AG04449 (cell line): ENCODE data around the gene BAIAP2L1.
A peak's percentile ranks its signal among the peaks of the same experiment; 100 is the strongest.

Experiments
- CTCF ChIA-PET: fragments of 350-600 bp; formaldehyde crosslinking; extraction: SDS; loops from one replicate; lab custom pipeline; 2021; ENCODE audit warnings: antibody characterized with exemption; lab: Yijun Ruan, JAX
- POLR2A ChIA-PET: fragments of 400-600, 350-600 bp; formaldehyde crosslinking; extraction: SDS; loops from one replicate; lab custom pipeline; 2020; ENCODE audit warnings: antibody characterized with exemption, inconsistent platforms; lab: Yijun Ruan, JAX
- DNase-seq: peaks from one replicate; pipeline ENCODE4 v3.0.0-alpha.2; 2010; ENCODE audit warnings: low read depth, low spot score
- H3K4me3 ChIP-seq: 2 replicates; pipeline ENCODE4 v1.5.1; 2011; ENCODE audit warnings: low read depth, mild to moderate bottlenecking, control low read depth, low read length
- TF ChIP-seq, protein P1 (sequence below): IDR thresholded peaks from one replicate; pipeline ENCODE4 v1.5.1; 2011; ENCODE audit warnings: mild to moderate bottlenecking, moderate library complexity, low read length, control low read depth, inconsistent platforms; ENCODE audit not compliant: insufficient read depth; ENCODE audit errors: missing control alignments

Gene BAIAP2L1

DNA sequence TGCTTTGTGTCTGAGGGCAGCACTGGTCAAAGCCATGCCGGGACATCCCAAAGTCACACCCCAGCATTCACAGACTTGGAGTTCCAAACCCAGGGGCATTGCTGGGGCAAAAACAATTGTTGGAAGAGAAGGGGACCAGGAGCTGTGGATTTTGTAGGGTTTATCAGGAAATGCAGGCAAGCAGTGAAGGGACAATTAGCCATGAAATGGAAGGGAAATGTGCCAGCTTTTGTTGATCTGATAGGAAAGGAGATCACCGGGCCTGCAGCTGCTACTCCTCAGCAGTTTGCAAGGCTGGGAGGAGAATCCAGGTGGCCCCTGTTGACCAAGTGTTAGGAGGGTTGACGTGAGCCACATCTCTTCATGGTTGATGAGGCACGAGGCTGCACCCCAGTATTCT is 122.0 kb downstream of the BAIAP2L1 start:
- POLR2A ChIA-PET, result no interaction called here
- no peak for DNase-seq
- H3K4me3 ChIP-seq, result no peak overlapping the region
- CTCF ChIA-PET, result no interaction called here
- TF ChIP-seq, protein P1, sequence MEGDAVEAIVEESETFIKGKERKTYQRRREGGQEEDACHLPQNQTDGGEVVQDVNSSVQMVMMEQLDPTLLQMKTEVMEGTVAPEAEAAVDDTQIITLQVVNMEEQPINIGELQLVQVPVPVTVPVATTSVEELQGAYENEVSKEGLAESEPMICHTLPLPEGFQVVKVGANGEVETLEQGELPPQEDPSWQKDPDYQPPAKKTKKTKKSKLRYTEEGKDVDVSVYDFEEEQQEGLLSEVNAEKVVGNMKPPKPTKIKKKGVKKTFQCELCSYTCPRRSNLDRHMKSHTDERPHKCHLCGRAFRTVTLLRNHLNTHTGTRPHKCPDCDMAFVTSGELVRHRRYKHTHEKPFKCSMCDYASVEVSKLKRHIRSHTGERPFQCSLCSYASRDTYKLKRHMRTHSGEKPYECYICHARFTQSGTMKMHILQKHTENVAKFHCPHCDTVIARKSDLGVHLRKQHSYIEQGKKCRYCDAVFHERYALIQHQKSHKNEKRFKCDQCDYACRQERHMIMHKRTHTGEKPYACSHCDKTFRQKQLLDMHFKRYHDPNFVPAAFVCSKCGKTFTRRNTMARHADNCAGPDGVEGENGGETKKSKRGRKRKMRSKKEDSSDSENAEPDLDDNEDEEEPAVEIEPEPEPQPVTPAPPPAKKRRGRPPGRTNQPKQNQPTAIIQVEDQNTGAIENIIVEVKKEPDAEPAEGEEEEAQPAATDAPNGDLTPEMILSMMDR, result no peak

DNA sequence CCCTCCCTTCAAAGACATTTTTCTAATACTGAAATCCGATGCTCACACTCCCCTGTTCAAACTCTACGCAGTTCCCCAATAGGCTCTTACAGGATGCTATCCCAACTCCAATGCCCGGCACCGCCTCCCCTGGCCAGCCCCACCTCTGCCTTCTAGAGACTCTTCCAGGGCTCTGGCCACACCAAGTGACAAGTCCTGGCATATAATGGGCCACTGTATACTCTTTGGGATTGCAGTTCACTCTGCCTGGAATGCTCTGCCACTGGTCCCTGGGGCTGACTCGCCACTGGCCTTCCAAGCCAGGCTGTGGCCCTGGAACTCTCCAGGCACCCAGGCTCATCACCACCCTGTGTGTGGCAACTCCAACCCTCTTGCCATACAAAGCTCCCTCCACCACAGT is 122.5 kb downstream of the BAIAP2L1 start:
- DNase-seq, result no peak
- ChIA-PET POLR2A (no interaction called here), CTCF (no interaction called here)
- H3K4me3 ChIP-seq, result no peak overlapping the region
- TF ChIP-seq, protein P1, result no peak

DNA sequence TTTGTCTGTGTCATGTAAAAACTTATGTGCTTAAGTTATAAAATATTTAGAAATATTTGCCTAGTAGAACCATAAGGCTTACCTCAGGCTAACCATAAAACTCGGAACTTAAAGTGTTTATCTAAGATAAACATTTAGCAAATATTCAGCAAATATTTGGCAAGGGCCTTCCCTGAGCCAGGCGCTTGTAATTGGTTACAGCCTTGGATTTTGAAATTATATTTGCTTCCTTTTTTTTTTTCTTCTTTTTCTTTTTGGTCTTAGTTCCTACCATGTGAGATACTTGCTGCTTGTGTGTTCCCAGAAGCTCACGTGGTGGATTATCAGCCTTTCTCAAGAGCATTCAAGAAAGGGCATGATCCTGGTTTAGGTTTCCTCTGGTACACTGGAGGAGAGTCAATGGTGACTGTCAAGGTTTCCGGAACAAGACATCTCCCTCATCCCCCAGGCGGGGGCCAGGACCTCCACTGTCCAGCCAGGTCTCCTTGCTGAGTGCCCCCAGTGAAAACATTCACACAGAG is 124.6 kb downstream of the BAIAP2L1 start:
- POLR2A ChIA-PET, result no interaction called here
- CTCF ChIA-PET, result no interaction called here
- no peak for DNase-seq
- no peak overlapping the region for H3K4me3 ChIP-seq
- TF ChIP-seq, protein P1, result no peak

DNA sequence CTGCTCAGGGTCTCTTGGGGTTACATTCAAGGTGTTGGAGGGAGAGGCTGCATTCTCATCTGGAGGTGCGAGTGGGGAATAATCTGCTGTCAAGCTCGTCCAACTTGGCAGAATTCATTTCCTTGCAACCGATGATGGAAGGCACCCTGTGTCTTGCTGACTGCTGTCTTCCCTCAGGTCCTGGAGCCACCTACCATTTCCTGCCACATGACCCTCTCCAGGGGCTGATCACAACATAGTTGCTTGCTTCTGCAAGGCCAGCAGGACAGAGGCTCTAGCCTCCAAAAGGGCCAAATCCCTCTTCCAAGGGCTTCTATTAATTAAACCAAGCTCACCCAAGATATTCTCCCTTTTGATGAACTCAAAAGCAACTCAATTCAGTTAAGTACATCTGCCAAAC is 133.6 kb downstream of the BAIAP2L1 start:
- DNase-seq, result no peak
- H3K4me3 ChIP-seq, result no peak overlapping the region
- TF ChIP-seq, protein P1, result no peak
- POLR2A ChIA-PET, result no interaction called here
- CTCF ChIA-PET, result interaction anchor here (0.6 to 2.4 kb wide), 7 partner anchors 9 to 574 kb away, joined by 3 to 13 read pairs (median 4); partner anchors contain the start of gene BAIAP2L1

DNA sequence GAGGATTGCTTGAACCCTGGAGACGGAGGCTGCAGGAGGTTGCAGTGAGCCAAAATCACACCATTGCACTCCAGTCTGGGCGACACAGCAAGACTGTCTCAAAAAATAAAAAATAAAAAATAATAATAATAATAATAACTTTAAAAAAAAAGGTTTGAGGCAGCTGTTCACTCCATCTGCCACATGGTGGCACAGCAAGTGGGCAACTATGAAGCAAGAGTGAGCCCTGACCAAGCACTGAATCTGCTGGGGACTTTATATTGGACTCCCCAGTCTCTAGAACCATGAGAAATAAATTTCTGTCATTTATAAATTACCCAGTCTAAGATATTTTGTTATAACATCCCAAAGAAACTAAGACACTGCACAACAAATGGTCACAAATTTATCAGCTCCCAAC is 134.1 kb downstream of the BAIAP2L1 start:
- POLR2A ChIA-PET, result no interaction called here
- DNase-seq, result no peak
- CTCF ChIA-PET, result interaction anchor here (0.9 to 2.4 kb wide), 7 partner anchors 9 to 574 kb away, joined by 3 to 13 read pairs (median 4); partner anchors contain the start of gene BAIAP2L1
- no peak overlapping the region for H3K4me3 ChIP-seq
- TF ChIP-seq, protein P1, result peak; percentile 4

DNA sequence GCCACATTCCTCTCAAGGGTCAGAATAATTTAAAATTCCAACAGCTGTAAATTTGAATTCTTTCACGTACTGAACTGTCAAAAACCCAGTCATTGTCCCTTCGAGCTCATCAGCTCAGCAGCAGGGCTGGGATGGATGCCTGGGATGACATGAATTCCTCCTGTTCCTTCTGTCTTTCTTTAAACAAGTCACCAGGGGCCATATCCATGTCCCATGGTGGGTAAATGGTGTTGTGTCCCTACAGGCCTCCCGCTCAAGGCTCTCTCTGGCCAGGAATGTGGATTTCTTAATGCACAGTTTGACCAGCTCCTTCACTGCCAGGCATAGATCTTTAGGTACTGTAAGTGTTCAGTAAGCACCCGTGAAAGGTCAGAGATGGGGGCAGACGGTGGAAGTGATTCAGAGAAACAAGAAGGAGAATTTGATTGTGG is 135.0 kb downstream of the BAIAP2L1 start:
- H3K4me3 ChIP-seq, result no peak overlapping the region
- CTCF ChIA-PET, result interaction anchor here (1.0 to 2.4 kb wide), 4 partner anchors 12 to 136 kb away, joined by 3 to 13 read pairs (median 5); partner anchors contain the start of gene BAIAP2L1
- TF ChIP-seq, protein P1, result no peak
- DNase-seq, result no peak
- POLR2A ChIA-PET, result no interaction called here
